KMS-11 (cell line): ENCODE measurements around the gene TARS3.

Source experiments
- H2AFZ ChIP-seq: fragments of 200-600 bp; sonication (generic); 2 replicates; pipeline ENCODE4 v1.6.1; 2016; ENCODE audit warnings: antibody characterized with exemption, mixed run types, low read depth
- H3K27ac ChIP-seq: fragments of 200-600 bp; sonication (generic); 2 replicates; pipeline ENCODE4 v1.6.1; 2016; ENCODE audit warnings: mild to moderate bottlenecking, mixed run types
- H3K27me3 ChIP-seq: fragments of 200-600 bp; sonication (generic); 2 replicates; pipeline ENCODE4 v1.6.1; 2017; ENCODE audit warnings: mild to moderate bottlenecking, low read depth, mixed run types, moderate library complexity; ENCODE audit not compliant: insufficient read depth
- H3K36me3 ChIP-seq: fragments of 200-600 bp; sonication (generic); 2 replicates; pipeline ENCODE4 v1.6.1; 2017; ENCODE audit warnings: mild to moderate bottlenecking, mixed run types; ENCODE audit not compliant: insufficient read depth
- H3K4me1 ChIP-seq: fragments of 200-600 bp; sonication (generic); 2 replicates; pipeline ENCODE4 v1.6.1; 2016; ENCODE audit warnings: mild to moderate bottlenecking, low read depth, mixed run types; ENCODE audit not compliant: poor library complexity, severe bottlenecking
- H3K4me2 ChIP-seq: fragments of 200-600 bp; sonication (generic); 2 replicates; pipeline ENCODE4 v1.7.0; 2016; ENCODE audit warnings: mild to moderate bottlenecking, mixed run types
- H3K4me3 ChIP-seq: fragments of 200-600 bp; sonication (generic); IDR thresholded peaks from 2 replicates; pipeline ENCODE4 v1.6.1; 2017; ENCODE audit warnings: low read depth, low read length, mixed read lengths; ENCODE audit not compliant: insufficient read depth
- H3K79me2 ChIP-seq: fragments of 200-600 bp; sonication (generic); 2 replicates; pipeline ENCODE4 v1.6.1; 2016; ENCODE audit warnings: low read depth, mixed run types; ENCODE audit not compliant: insufficient read depth
- H3K9ac ChIP-seq: fragments of 200-600 bp; sonication (generic); 2 replicates; pipeline ENCODE4 v1.6.1; 2016; ENCODE audit warnings: mild to moderate bottlenecking, mixed run types
- H4K20me1 ChIP-seq: fragments of 200-600 bp; sonication (generic); 2 replicates; pipeline ENCODE4 v1.6.1; 2016; ENCODE audit warnings: mild to moderate bottlenecking, mixed run types; ENCODE audit not compliant: insufficient read depth
- TF ChIP-seq, protein P1 (sequence below): fragments of 200-600 bp; sonication (generic); conservative IDR thresholded peaks from 2 replicates; pipeline ENCODE4 v1.6.1; 2017; ENCODE audit warnings: low read depth, mild to moderate bottlenecking, antibody characterized with exemption, low read length, moderate library complexity, mixed read lengths

The TARS3 gene

DNA sequence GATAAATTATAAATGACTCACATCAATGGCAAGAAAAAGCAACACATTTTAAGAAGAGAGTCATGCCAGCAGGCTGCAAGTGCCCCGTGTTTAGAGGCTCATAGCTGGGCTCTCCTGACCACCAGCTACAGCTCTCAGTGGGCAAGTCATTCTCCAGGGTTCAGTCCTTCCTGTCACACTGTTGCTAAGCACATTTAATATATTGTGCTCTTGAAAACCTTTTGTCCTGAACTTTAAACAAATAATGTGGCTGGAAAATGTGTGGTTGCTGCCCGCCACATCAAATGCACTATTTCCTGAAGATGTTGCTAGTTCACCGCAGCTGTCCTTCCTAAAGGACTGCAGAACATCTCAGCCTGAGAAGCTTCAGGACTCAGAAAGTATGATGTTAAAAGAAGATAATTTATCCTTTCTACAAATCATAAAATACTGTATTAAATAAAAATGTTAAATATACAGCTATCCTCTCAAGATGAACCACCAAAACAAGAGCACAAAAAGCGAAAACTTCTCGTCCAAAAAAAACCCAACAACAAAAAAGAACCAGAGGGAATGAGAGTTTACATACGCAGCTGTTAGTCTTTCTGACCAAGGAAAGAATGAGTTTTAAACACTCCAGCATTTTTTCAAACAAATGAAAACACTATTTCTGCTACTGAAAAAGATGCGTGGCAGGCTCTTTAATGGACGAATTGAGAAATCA is 951 bp downstream of the TARS3 start:
- H3K27ac ChIP-seq, result peak overlapping the region; percentile 70

GRCh38 chr15:101718896-101719295 is 5.4 kb downstream of the TARS3 start:
- H3K79me2 ChIP-seq, result no peaks in the 10 kb centered on the region
- no peak overlapping the region for H3K4me2 ChIP-seq
- H3K27me3 ChIP-seq, result no peaks in the 10 kb centered on the region
- H3K4me3 ChIP-seq, result no peak overlapping the region
- TF ChIP-seq, protein P1, sequence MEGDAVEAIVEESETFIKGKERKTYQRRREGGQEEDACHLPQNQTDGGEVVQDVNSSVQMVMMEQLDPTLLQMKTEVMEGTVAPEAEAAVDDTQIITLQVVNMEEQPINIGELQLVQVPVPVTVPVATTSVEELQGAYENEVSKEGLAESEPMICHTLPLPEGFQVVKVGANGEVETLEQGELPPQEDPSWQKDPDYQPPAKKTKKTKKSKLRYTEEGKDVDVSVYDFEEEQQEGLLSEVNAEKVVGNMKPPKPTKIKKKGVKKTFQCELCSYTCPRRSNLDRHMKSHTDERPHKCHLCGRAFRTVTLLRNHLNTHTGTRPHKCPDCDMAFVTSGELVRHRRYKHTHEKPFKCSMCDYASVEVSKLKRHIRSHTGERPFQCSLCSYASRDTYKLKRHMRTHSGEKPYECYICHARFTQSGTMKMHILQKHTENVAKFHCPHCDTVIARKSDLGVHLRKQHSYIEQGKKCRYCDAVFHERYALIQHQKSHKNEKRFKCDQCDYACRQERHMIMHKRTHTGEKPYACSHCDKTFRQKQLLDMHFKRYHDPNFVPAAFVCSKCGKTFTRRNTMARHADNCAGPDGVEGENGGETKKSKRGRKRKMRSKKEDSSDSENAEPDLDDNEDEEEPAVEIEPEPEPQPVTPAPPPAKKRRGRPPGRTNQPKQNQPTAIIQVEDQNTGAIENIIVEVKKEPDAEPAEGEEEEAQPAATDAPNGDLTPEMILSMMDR, result no peak
- H2AFZ ChIP-seq, result no peak overlapping the region
- H3K9ac ChIP-seq, result no peak overlapping the region
- no peaks in the 10 kb centered on the region for H4K20me1 ChIP-seq
- H3K36me3 ChIP-seq, result no peaks in the 10 kb centered on the region
- H3K27ac ChIP-seq, result no peak overlapping the region
- peaks cover 12% of the 10 kb centered on the region for H3K4me1 ChIP-seq

More for the DNA sequence above, 951 bp downstream of the TARS3 start:
- H3K79me2 ChIP-seq, result no peaks in the 10 kb centered on the region
- no peaks in the 10 kb centered on the region for H4K20me1 ChIP-seq
- peak overlapping the region; percentile 92 for H2AFZ ChIP-seq
- TF ChIP-seq, protein P1, result no peak
- H3K9ac ChIP-seq, result peak overlapping the region; percentile 73
- peaks cover 12% of the 10 kb centered on the region for H3K4me1 ChIP-seq
- H3K4me2 ChIP-seq, result peak overlapping the region; percentile 79
- H3K36me3 ChIP-seq, result no peaks in the 10 kb centered on the region
- H3K27me3 ChIP-seq, result no peaks in the 10 kb centered on the region
- no peak overlapping the region for H3K4me3 ChIP-seq

- TF ChIP-seq, protein P1, result no peak
- H3K79me2 ChIP-seq, result no peaks in the 10 kb centered on the region
- 0 out of 2 replicates have a peak, but pooled peaks cover 3% of the 10 kb centered on the region for H3K36me3 ChIP-seq
- H3K27ac ChIP-seq, result no peak overlapping the region
- no peak overlapping the region for H3K4me2 ChIP-seq
- H4K20me1 ChIP-seq, result no peaks in the 10 kb centered on the region
- no peaks in the 10 kb centered on the region for H3K27me3 ChIP-seq
- no peak overlapping the region for H3K4me3 ChIP-seq
- no peaks in the 10 kb centered on the region for H3K4me1 ChIP-seq
- no peak overlapping the region for H2AFZ ChIP-seq
- no peak overlapping the region for H3K9ac ChIP-seq
Measured at GRCh38 chr15:101712078-101712477, 12.2 kb downstream of the TARS3 start.

GRCh38 chr15:101710806-101711205 is 13.5 kb downstream of the TARS3 start:
- H3K4me2 ChIP-seq, result no peak overlapping the region
- H3K4me1 ChIP-seq, result no peaks in the 10 kb centered on the region
- no peak overlapping the region for H2AFZ ChIP-seq
- TF ChIP-seq, protein P1, result no peak
- H3K79me2 ChIP-seq, result no peaks in the 10 kb centered on the region
- H3K27ac ChIP-seq, result no peak overlapping the region
- H3K36me3 ChIP-seq, result 0 out of 2 replicates have a peak, but pooled peaks cover 3% of the 10 kb centered on the region
- H4K20me1 ChIP-seq, result no peaks in the 10 kb centered on the region
- H3K9ac ChIP-seq, result no peak overlapping the region
- H3K27me3 ChIP-seq, result no peaks in the 10 kb centered on the region
- no peak overlapping the region for H3K4me3 ChIP-seq
